ENCODE data around the gene PTPN20.
"Not testable (repeated sequence)": the region's sequence is repeated elsewhere in the genome, so short reads cannot be mapped to it uniquely, and the experiment has no call there.

The PTPN20 gene

GRCh38 chr10:46911144-46911876 lies at the start of gene PTPN20:
Gene PTPN20, plus strand, starts transcription at chr10:46911428. Its CDS starts 21,072 bp downstream, at chr10:46932500.
- DNase-seq, result not testable (repeated sequence)

GRCh38 chr10:46869716-46870115 lies 41.5 kb upstream of the PTPN20 start:
- DNase-seq, result not testable (repeated sequence)

- DNase-seq, result not testable (repeated sequence)
Observed at GRCh38 chr10:46871583-46871982, 39.6 kb upstream of the PTPN20 start.

- DNase-seq, result not testable (repeated sequence)
Observed at GRCh38 chr10:46875304-46875703, 35.9 kb upstream of the PTPN20 start.

- not testable (repeated sequence) for DNase-seq
Observed at GRCh38 chr10:46876773-46877172, 34.5 kb upstream of the PTPN20 start.

GRCh38 chr10:46878761-46879160 lies 32.5 kb upstream of the PTPN20 start:
- DNase-seq, result not testable (repeated sequence)

GRCh38 chr10:46890813-46891611 lies 20.2 kb upstream of the PTPN20 start:
- not testable (repeated sequence) for DNase-seq

GRCh38 chr10:46896762-46897692 lies 14.2 kb upstream of the PTPN20 start:
- not testable (repeated sequence) for DNase-seq

- not testable (repeated sequence) for DNase-seq
Observed at GRCh38 chr10:46901247-46901646, 10.0 kb upstream of the PTPN20 start.

- DNase-seq, result not testable (repeated sequence)
Observed at GRCh38 chr10:46903874-46904273, 7.4 kb upstream of the PTPN20 start.

- DNase-seq, result not testable (repeated sequence)
Observed at GRCh38 chr10:46906359-46906758, 4.9 kb upstream of the PTPN20 start.

GRCh38 chr10:46907185-46908117 lies 3.8 kb upstream of the PTPN20 start:
- not testable (repeated sequence) for DNase-seq

- DNase-seq, result not testable (repeated sequence)
Observed at GRCh38 chr10:46922498-46922897, 11.3 kb downstream of the PTPN20 start.

- DNase-seq, result not testable (repeated sequence)
Observed at GRCh38 chr10:46925156-46925555, 13.9 kb downstream of the PTPN20 start.

GRCh38 chr10:46925853-46926252 lies 14.6 kb downstream of the PTPN20 start:
- DNase-seq, result not testable (repeated sequence)

- not testable (repeated sequence) for DNase-seq
Observed at GRCh38 chr10:46928810-46929209, 17.6 kb downstream of the PTPN20 start.

GRCh38 chr10:46932383-46932782 lies 21.2 kb downstream of the PTPN20 start:
- not testable (repeated sequence) for DNase-seq

GRCh38 chr10:46941091-46941490 lies 29.9 kb downstream of the PTPN20 start:
- DNase-seq, result not testable (repeated sequence)

- DNase-seq, result not testable (repeated sequence)
Observed at GRCh38 chr10:46948687-46949518, 37.7 kb downstream of the PTPN20 start.

- DNase-seq, result not testable (repeated sequence)
Observed at GRCh38 chr10:46952540-46952939, 41.3 kb downstream of the PTPN20 start.
